ENCODE measurements around the gene KCND3. TPM values are rescaled to one million over a fixed set of nuclear protein-coding genes. Genes with fewer than 3 reads are reported as not detected.

KCND3 gene
- total RNA-seq, 3 donors from 2014 or later (not counting 1 experiment from before 2014, with no cell fraction given) = 0.07 to 0.16 TPM; not detected in 1

GRCh38 chr1:111770916-111771315, 218.6 kb downstream of the KCND3 start:
- ATAC-seq = no peak
- Histone ChIP-seq H3K9me3 (ENCODE audit: control insufficient read depth, insufficient read depth, low read length) (no peaks in the 10 kb centered on the region), H3K4me3 (ENCODE audit: low read length) (no peak overlapping the region), H3K4me1 (ENCODE audit: control insufficient read depth, insufficient read depth, low read length) (no peaks in the 10 kb centered on the region), H3K36me3 (ENCODE audit: control insufficient read depth, insufficient read depth, low read length) (peaks cover 31% of the 10 kb centered on the region), H3K27ac (ENCODE audit: low read length) (no peak overlapping the region), H3K27me3 (ENCODE audit: control insufficient read depth, insufficient read depth, low read length) (no peaks in the 10 kb centered on the region)
- DNase-seq = no peak
- no peaks in the 10 kb centered on the region for H3K9me3 Mint-ChIP-seq
- H3K4me3 Mint-ChIP-seq = no peak overlapping the region
- WGBS (ENCODE audit: insufficient coverage) = 100% methylated on average over 3 of the region's 4 CpGs
- H3K27me3 Mint-ChIP-seq (ENCODE audit: low read depth in 2 of 2) = no peaks in the 10 kb centered on the region
- no peak for TF ChIP-seq CTCF (IDR thresholded peaks at IDR 0.05)
- peaks cover 19% of the 10 kb centered on the region for H3K36me3 Mint-ChIP-seq
- no peak overlapping the region for H3K27ac Mint-ChIP-seq
- intact Hi-C loops (cut with micrococcal nuclease) = no loop called here
- no peaks in the 10 kb centered on the region for H3K4me1 Mint-ChIP-seq

- Mint-ChIP-seq H3K27me3 (ENCODE audit: low read depth in 2 of 2) (no peaks in the 10 kb centered on the region), H3K9me3 (no peaks in the 10 kb centered on the region), H3K4me3 (no peak overlapping the region), H3K36me3 (peaks cover 28% of the 10 kb centered on the region), H3K27ac (no peak overlapping the region), H3K4me1 (no peaks in the 10 kb centered on the region)
- ATAC-seq (peak; percentile 73 to 78 (median 78)), DNase-seq (peak in 1 of 2 donors; percentile 86)
- H3K27ac ChIP-seq (ENCODE audit: low read length) = no peak overlapping the region
- no peaks in the 10 kb centered on the region for H3K4me1 ChIP-seq (ENCODE audit: control insufficient read depth, insufficient read depth, low read length)
- H3K36me3 ChIP-seq (ENCODE audit: control insufficient read depth, insufficient read depth, low read length) = peaks cover 43% of the 10 kb centered on the region
- no peaks in the 10 kb centered on the region for H3K9me3 ChIP-seq (ENCODE audit: control insufficient read depth, insufficient read depth, low read length)
- intact Hi-C loops (cut with micrococcal nuclease) = loop anchor here (1.0 kb wide), 2 partner anchors 54 to 261 kb away; no protein-coding TSS in a partner anchor
- 43% methylated on average over 4 of the region's 6 CpGs for WGBS (ENCODE audit: insufficient coverage)
- no peak overlapping the region for H3K4me3 ChIP-seq (ENCODE audit: low read length)
- no peaks in the 10 kb centered on the region for H3K27me3 ChIP-seq (ENCODE audit: control insufficient read depth, insufficient read depth, low read length)
- peak; percentile 89 for TF ChIP-seq CTCF (IDR thresholded peaks at IDR 0.05)
These were observed 219.8 kb downstream of the KCND3 start for GRCh38 chr1:111769517-111770146.

GRCh38 chr1:111768625-111769024, 220.8 kb downstream of the KCND3 start:
- Mint-ChIP-seq H3K36me3 (peaks cover 28% of the 10 kb centered on the region), H3K27ac (no peak overlapping the region), H3K27me3 (ENCODE audit: low read depth in 2 of 2) (no peaks in the 10 kb centered on the region), H3K4me3 (no peak overlapping the region), H3K4me1 (no peaks in the 10 kb centered on the region), H3K9me3 (no peaks in the 10 kb centered on the region)
- H3K36me3 ChIP-seq (ENCODE audit: control insufficient read depth, insufficient read depth, low read length) = peaks cover 53% of the 10 kb centered on the region
- DNase-seq = no peak
- no peak for ATAC-seq
- TF ChIP-seq CTCF (IDR thresholded peaks at IDR 0.05) = no peak
- intact Hi-C loops (cut with micrococcal nuclease) = loop anchor here (1.0 kb wide), 2 partner anchors 53 to 260 kb away; no protein-coding TSS in a partner anchor
- H3K4me1 ChIP-seq (ENCODE audit: control insufficient read depth, insufficient read depth, low read length) = no peaks in the 10 kb centered on the region
- H3K27ac ChIP-seq (ENCODE audit: low read length) = no peak overlapping the region
- H3K9me3 ChIP-seq (ENCODE audit: control insufficient read depth, insufficient read depth, low read length) = no peaks in the 10 kb centered on the region
- no peak overlapping the region for H3K4me3 ChIP-seq (ENCODE audit: low read length)
- H3K27me3 ChIP-seq (ENCODE audit: control insufficient read depth, insufficient read depth, low read length) = no peaks in the 10 kb centered on the region

- DNase-seq (no peak), ATAC-seq (no peak)
- intact Hi-C loops (cut with micrococcal nuclease) = no loop called here
- Histone ChIP-seq H3K9me3 (ENCODE audit: control insufficient read depth, insufficient read depth, low read length) (no peaks in the 10 kb centered on the region), H3K4me1 (ENCODE audit: control insufficient read depth, insufficient read depth, low read length) (no peaks in the 10 kb centered on the region), H3K4me3 (ENCODE audit: low read length) (no peak overlapping the region), H3K27ac (ENCODE audit: low read length) (no peak overlapping the region), H3K36me3 (ENCODE audit: control insufficient read depth, insufficient read depth, low read length) (peaks cover 57% of the 10 kb centered on the region), H3K27me3 (ENCODE audit: control insufficient read depth, insufficient read depth, low read length) (no peaks in the 10 kb centered on the region)
- Mint-ChIP-seq H3K36me3 (peaks cover 31% of the 10 kb centered on the region), H3K27ac (no peak overlapping the region), H3K4me3 (no peak overlapping the region), H3K4me1 (no peaks in the 10 kb centered on the region), H3K27me3 (ENCODE audit: low read depth in 2 of 2) (no peaks in the 10 kb centered on the region), H3K9me3 (no peaks in the 10 kb centered on the region)
- no peak for TF ChIP-seq CTCF (IDR thresholded peaks at IDR 0.05)
These were observed 221.4 kb downstream of the KCND3 start for GRCh38 chr1:111768023-111768422.

Measured in natural killer cell (primary cell).